H1 (cell line): Measurements from ENCODE around the gene TBC1D3B. TPM values are rescaled to one million over a fixed set of nuclear protein-coding genes. Genes with fewer than 3 reads are reported as not detected.

ENCODE experiments used
- CHD7 ChIP-seq: fragments of 300-600 bp; sonication (generic); IDR thresholded peaks from 2 replicates; pipeline ENCODE4 v1.7.1; 2012; ENCODE audit warnings: low read length, moderate library complexity, mild to moderate bottlenecking, inconsistent platforms; ENCODE audit not compliant: insufficient replicate concordance
- polyA plus RNA-seq, 7 experiments: library from polyadenylated mRNA; depleted of rRNA in 3 of 7; stranded (reverse) in 5 of 7; unstranded in 2 of 7; fragments of >200 nt in 5 of 7; fragments of 200-250 nt in 2 of 7; gene quantifications; 1 replicate in 5 of 7; 2 replicates in 1 of 7; 4 replicates in 1 of 7; pipeline versions ENCODE4 v1.2.1 to v1.2.3, GENCODE V29; 2011 to 2013; ENCODE audit warnings: missing spikeins in 2 of 7, mixed read lengths in 2 of 7
- total RNA-seq: library from RNA; stranded (reverse); fragmentation: NEBNext Ultra II Directional; extraction: Animal tissue kit (Norgen Biotek cat#: 25700); gene quantifications from 2 replicates; pipeline ENCODE4 v1.2.1, GENCODE V29; 2021

The TBC1D3B gene
- total and polyA plus RNA-seq, 2 of the 8 experiments (the other 6 are each of a cell fraction or from before 2014, with no cell fraction given), result 0.54 to 6.2 TPM

DNA sequence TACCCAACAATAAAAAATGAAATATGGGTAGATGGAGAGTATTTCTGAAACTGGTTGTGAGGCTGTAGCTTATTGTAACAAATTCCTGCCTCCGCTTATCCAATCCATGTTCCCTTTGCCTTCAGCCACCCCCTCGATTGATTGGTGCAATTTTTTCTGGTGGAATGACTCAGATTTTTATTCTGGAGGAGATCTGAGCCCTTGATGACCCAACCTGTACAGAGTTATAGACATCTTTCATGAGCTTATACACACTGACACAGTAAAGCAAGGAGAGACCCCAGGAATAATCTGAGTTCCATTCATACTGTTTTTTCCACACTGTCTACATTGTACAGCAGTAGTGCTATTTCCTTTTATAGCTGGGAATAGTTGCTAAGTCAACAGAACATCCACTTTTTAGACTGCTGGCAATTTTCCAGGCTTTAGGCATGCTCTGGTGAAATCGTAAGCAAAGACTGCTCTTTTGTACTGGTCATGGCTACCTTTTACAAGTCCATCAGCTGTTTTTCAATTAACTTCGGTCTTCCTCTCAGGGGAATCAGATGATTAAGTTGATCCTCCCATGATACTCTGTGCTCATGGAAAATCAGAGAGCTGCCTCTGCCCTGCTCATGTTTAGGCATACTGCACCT is 42.7 kb downstream of the TBC1D3B start (continued):
- TF ChIP-seq CHD7, result no peak
